Fibroblast of villous mesenchyme (primary cell): Measurements from ENCODE around the gene PKMYT1. TPM values are rescaled to one million over a fixed set of nuclear protein-coding genes. Genes with fewer than 3 reads are reported as not detected.

Source experiments
- DNase-seq: peaks from one replicate; pipeline ENCODE4 v3.0.0-alpha.2; 2010; ENCODE audit warnings: low read depth
- H3K4me3 ChIP-seq: 2 replicates; pipeline ENCODE4 v1.5.1; 2011; ENCODE audit warnings: low read depth, mild to moderate bottlenecking, low read length
- CTCF ChIP-seq: IDR thresholded peaks from 2 replicates; pipeline ENCODE4 v1.5.1; 2012; ENCODE audit warnings: low read depth, mild to moderate bottlenecking, low read length; ENCODE audit not compliant: insufficient read depth
- total RNA-seq: library from RNA; depleted of rRNA; stranded (reverse); fragments of >200 nt; gene quantifications from 2 replicates; pipeline ENCODE4 v1.2.3, GENCODE V29; 2012

Gene PKMYT1
- total RNA-seq, 1 donor, result 6.9 TPM

- no peak for DNase-seq
- TF ChIP-seq CTCF, result no peak
- no peak overlapping the region for H3K4me3 ChIP-seq
These were observed 9.7 kb downstream of the PKMYT1 start for GRCh38 chr16:2970563-2970962.

DNA sequence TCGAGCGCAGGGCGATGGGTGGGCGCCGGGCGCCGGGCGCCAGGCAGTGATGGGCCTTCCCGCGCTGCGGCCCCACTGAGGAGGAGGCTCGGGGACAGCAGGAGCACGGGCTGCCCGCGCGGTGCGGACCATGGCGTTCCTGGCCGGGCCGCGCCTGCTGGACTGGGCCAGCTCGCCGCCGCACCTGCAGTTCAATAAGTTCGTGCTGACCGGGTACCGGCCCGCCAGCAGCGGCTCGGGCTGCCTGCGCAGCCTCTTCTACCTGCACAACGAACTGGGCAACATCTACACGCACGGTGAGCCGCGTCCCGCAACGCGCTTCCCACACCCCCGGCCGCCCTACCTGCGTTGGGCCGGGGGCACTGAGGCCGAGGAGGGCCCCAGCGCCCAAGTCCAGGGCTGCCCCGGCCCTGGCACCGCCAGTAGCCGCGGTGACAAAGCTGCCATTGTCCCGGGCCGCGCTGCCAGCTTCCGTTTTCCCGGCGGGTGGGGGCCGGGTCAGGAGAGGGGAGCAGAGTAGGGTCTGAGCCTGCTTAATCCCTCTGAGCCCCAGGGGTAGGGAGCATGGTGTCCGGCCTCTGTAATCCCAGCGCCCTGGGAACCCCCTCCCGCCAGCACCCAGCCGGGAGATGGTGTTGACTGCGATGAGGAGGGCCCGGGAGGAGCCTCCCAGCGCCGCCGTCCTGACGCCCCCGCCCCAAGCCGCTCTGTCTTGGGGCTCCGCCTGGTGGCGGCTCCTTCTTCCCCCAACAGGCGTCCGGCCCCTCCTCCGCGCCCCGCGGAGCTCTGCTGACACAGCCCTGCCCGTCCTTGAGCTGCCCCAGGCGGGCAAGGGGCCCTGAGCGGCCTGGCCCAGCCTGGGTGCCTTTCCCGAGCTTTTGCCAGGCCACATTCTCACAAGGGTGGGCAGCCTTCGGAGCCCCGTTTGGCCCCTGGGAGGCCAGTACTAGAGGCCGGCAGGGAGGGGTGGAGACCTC is 10.4 kb downstream of the PKMYT1 start:
- H3K4me3 ChIP-seq, result peak overlapping the region; percentile 62
- peak; percentile 30 for DNase-seq
- peak; percentile 46 for TF ChIP-seq CTCF

DNA sequence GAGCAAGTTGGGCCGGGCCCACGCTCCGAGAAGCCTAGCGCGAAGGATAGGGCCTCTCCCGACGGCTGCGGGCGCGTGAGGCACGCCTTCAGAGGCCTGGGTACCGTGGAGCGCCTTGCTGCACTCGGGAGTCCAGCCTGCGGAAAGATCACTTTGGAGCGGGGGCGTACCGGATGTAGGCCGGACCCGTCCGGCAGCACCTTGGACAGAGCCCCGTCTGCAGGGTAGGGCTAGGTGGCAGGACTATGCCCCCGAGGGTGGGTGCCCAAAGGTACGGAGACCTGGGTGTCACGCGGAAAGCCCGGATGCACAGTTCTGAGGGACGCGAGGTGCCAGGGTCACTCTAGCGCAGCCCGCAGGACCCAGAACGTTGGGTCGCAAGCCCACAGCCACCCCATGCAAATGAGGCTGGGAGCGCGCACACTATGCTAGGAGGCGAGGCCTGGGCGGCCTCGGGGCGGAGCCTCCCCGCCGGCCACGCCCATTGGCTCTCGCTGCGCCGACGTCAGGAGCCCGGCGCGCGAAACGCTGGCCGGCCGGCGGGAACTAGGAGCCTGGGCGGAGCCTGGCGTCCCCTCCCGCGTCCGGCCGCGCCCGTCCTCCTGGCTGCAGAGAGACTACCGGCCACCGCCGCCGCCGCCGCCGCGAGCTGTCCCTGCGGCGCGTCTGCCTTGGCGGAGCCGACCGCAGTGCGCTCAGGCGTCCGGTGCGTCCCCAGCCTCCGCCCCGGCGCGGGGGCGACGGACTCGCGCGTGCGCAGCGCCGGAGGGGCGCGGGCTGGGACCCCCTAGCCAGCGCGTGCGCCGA is 11.3 kb downstream of the PKMYT1 start, which contains the start of gene PAQR4:
PAQR4 (plus strand) TSS at position 611 of the 807 bp plus-strand sequence. CDS start 327 bp downstream, outside the sequence.
- DNase-seq, result peak; percentile 84
- no peak for TF ChIP-seq CTCF
- H3K4me3 ChIP-seq, result peak within 1 kb of the TSS; percentile 65

GRCh38 chr16:2968368-2968737 is 11.9 kb downstream of the PKMYT1 start:
- peak overlapping the region; percentile 65 for H3K4me3 ChIP-seq

GRCh38 chr16:2967721-2968161 is 12.5 kb downstream of the PKMYT1 start:
- no peak overlapping the region for H3K4me3 ChIP-seq
- no peak for DNase-seq
- no peak for TF ChIP-seq CTCF

More at GRCh38 chr16:2968368-2968737, 11.9 kb downstream of the PKMYT1 start:
- TF ChIP-seq CTCF, result no peak
- no peak for DNase-seq

DNA sequence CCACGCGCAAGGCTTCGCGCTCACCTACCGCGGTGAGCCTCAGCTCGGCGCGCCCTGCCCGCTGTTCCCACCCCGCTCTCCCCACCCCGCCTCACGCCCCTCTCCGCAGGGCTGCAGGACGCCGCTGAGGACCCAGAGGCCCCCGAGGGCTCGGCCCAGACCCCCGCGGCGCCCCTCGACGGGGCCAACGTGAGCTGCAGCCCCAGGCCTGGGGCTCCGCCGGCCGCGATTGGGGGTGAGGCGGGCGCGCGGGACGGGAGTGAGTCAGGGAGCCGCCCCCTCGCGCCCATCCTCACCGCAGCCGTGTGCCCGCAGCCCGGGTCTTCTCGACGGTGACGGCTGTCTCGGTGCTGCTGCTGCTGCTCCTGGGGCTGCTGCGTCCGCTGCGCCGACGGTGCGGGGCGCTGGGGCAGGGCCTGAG is 13.0 kb downstream of the PKMYT1 start:
- TF ChIP-seq CTCF, result no peak
- DNase-seq, result no peak
- H3K4me3 ChIP-seq, result no peak overlapping the region
